Measurements from ENCODE around the gene C1orf74. TPM values are rescaled to one million over a fixed set of nuclear protein-coding genes. Genes with fewer than 3 reads are reported as not detected.

Gene C1orf74
- total RNA-seq, 2 donors from 2014 or later: 3.1 to 5.4 TPM

GRCh38 chr1:209759829-209760359 is 24.5 kb downstream of the C1orf74 start:
- Histone ChIP-seq H3K9ac (ENCODE audit: extremely low read depth, low read length, poor library complexity, severe bottlenecking) (no peak overlapping the region), H3K4me1 (ENCODE audit: control insufficient read depth, insufficient read depth, low read length) (no peaks in the 10 kb centered on the region), H3K27me3 (ENCODE audit: control insufficient read depth, insufficient read depth, low read length, poor library complexity, severe bottlenecking) (peaks cover 33% of the 10 kb centered on the region), H3K36me3 (ENCODE audit: control insufficient read depth, insufficient read depth, low read length) (no peaks in the 10 kb centered on the region), H3K9me3 (ENCODE audit: control insufficient read depth, low read length) (no peaks in the 10 kb centered on the region), H3K4me3 (ENCODE audit: low read length) (no peak overlapping the region), H3K27ac (ENCODE audit: low read depth, low read length) (no peak overlapping the region)
- H3K4me1 Mint-ChIP-seq: no peaks in the 10 kb centered on the region
- 91% methylated on average over 11 to 12 of the region's 12 CpGs for WGBS, 2 experiments (ENCODE audit: insufficient coverage in 1 of 2, insufficient read length in 1 of 2)
- H3K36me3 Mint-ChIP-seq (ENCODE audit: low read depth): no peaks in the 10 kb centered on the region
- H3K27me3 Mint-ChIP-seq (ENCODE audit: insufficient read depth): peaks cover 46% of the 10 kb centered on the region
- H3K9me3 Mint-ChIP-seq: no peaks in the 10 kb centered on the region
- no peak overlapping the region for H3K4me3 Mint-ChIP-seq
- DNase-seq: no peak
- no peak for TF ChIP-seq CTCF (conservative IDR thresholded peaks at IDR 0.05)
- H3K27ac Mint-ChIP-seq: no peak overlapping the region

GRCh38 chr1:209758400-209758799 is 26.0 kb downstream of the C1orf74 start:
- Histone ChIP-seq H3K27ac (ENCODE audit: low read depth, low read length) (no peak overlapping the region), H3K9ac (ENCODE audit: extremely low read depth, low read length, poor library complexity, severe bottlenecking) (no peak overlapping the region), H3K27me3 (ENCODE audit: control insufficient read depth, insufficient read depth, low read length, poor library complexity, severe bottlenecking) (peaks cover 34% of the 10 kb centered on the region), H3K36me3 (ENCODE audit: control insufficient read depth, insufficient read depth, low read length) (no peaks in the 10 kb centered on the region), H3K4me3 (ENCODE audit: low read length) (no peak overlapping the region), H3K4me1 (ENCODE audit: control insufficient read depth, insufficient read depth, low read length) (no peaks in the 10 kb centered on the region), H3K9me3 (ENCODE audit: control insufficient read depth, low read length) (no peaks in the 10 kb centered on the region)
- no peaks in the 10 kb centered on the region for H3K4me1 Mint-ChIP-seq
- 74 to 100% methylated on average over 1 to 3 of the region's 3 CpGs for WGBS, 2 experiments (ENCODE audit: insufficient coverage in 1 of 2, insufficient read length in 1 of 2)
- no peaks in the 10 kb centered on the region for H3K36me3 Mint-ChIP-seq (ENCODE audit: low read depth)
- no peak for DNase-seq
- H3K27ac Mint-ChIP-seq: no peak overlapping the region
- no peak for TF ChIP-seq CTCF (conservative IDR thresholded peaks at IDR 0.05)
- peaks cover 49% of the 10 kb centered on the region for H3K27me3 Mint-ChIP-seq (ENCODE audit: insufficient read depth)
- H3K9me3 Mint-ChIP-seq: no peaks in the 10 kb centered on the region
- no peak overlapping the region for H3K4me3 Mint-ChIP-seq

GRCh38 chr1:209756615-209757445 is 27.5 kb downstream of the C1orf74 start:
- no peaks in the 10 kb centered on the region for H3K9me3 ChIP-seq (ENCODE audit: control insufficient read depth, low read length)
- no peak overlapping the region for H3K4me3 ChIP-seq (ENCODE audit: low read length)
- Mint-ChIP-seq H3K27ac (no peak overlapping the region), H3K27me3 (ENCODE audit: insufficient read depth) (peaks cover 40% of the 10 kb centered on the region), H3K9me3 (no peaks in the 10 kb centered on the region), H3K36me3 (ENCODE audit: low read depth) (no peaks in the 10 kb centered on the region), H3K4me1 (no peaks in the 10 kb centered on the region), H3K4me3 (no peak overlapping the region)
- DNase-seq: no peak
- no peak for TF ChIP-seq CTCF (conservative IDR thresholded peaks at IDR 0.05)
- 89% methylated on average over 5 of the region's 5 CpGs; no CpG with 5 or more reads in 1 of the 2 experiments for WGBS, 2 experiments (ENCODE audit: insufficient coverage in 1 of 2, insufficient read length in 1 of 2)
- H3K27me3 ChIP-seq (ENCODE audit: control insufficient read depth, insufficient read depth, low read length, poor library complexity, severe bottlenecking): peaks cover 34% of the 10 kb centered on the region
- no peaks in the 10 kb centered on the region for H3K36me3 ChIP-seq (ENCODE audit: control insufficient read depth, insufficient read depth, low read length)
- no peak overlapping the region for H3K9ac ChIP-seq (ENCODE audit: extremely low read depth, low read length, poor library complexity, severe bottlenecking)
- H3K27ac ChIP-seq (ENCODE audit: low read depth, low read length): no peak overlapping the region
- no peaks in the 10 kb centered on the region for H3K4me1 ChIP-seq (ENCODE audit: control insufficient read depth, insufficient read depth, low read length)
